Measurements from ENCODE around the gene APOL5.

DNA sequence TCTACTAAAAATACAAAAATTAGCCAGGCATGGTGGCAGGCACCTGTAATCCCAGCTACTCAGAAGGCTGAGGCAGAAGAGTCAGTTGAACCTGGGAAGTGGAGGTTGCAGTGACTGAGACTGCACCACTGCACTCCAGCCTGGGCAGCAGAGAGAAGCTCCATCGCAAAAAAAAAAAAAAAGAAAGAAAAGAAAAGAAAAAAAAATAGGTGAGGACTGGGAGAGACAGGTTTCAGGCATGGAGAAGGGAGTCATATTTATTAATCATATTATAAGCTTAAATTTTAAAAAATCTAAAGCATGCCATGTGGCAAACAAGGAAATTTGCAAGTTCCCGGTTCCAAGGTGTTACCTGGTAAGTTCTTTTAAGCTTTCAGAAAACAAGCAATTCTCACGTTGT is at the start of gene APOL5:
- TF ChIP-seq POLR2A (IDR thresholded peaks at IDR 0.05; ENCODE audit: low read depth, low read length) (no peak), POLR2AphosphoS5 (IDR thresholded peaks at IDR 0.05; ENCODE audit: low read depth, low read length) (no peak)
